Gastroesophageal sphincter (tissue), 4 donors: ENCODE measurements around the gene IL33. TPM values are rescaled to one million over a fixed set of nuclear protein-coding genes. Genes with fewer than 3 reads are reported as not detected.

ENCODE experiments used
- ATAC-seq: fragments of 150-250 bp; one replicate; pipeline ENCODE4 v1.9.1; 2016; ENCODE audit warnings: mild to moderate bottlenecking, moderate library complexity
- H3K27ac ChIP-seq, 4 donors: fragments of 200-600 bp; sonication (generic) in 3 of 4; 1 replicate in 3 of 4; 2 replicates in 1 of 4; pipeline ENCODE4 v1.5.1; 2016 to 2019
- H3K27me3 ChIP-seq: fragments of 200-600 bp; sonication (generic); one replicate; pipeline ENCODE4 v1.5.1; 2019
- H3K36me3 ChIP-seq, 2 donors: fragments of 200-600 bp; sonication (generic); one replicate each; pipeline ENCODE4 v1.5.1; 2019; ENCODE audit warnings: control low read depth in 1 of 2
- H3K4me1 ChIP-seq, 3 donors: fragments of 200-600 bp; sonication (generic); 1 replicate in 2 of 3; 2 replicates in 1 of 3; pipeline ENCODE4 v1.5.1; 2016 to 2019; ENCODE audit warnings: control low read depth in 2 of 3
- H3K4me3 ChIP-seq, 2 donors: fragments of 200-600 bp; sonication (generic); one replicate each; pipeline ENCODE4 v1.5.1; 2019; ENCODE audit warnings: mild to moderate bottlenecking in 1 of 2, moderate library complexity in 1 of 2
- H3K9me3 ChIP-seq, 3 donors: fragments of 200-600 bp; sonication (generic); one replicate each; pipeline ENCODE4 v1.5.1; 2017 to 2019; ENCODE audit warnings: control low read depth in 2 of 3
- EP300 ChIP-seq: sonication (generic); formaldehyde crosslinking; IDR thresholded peaks from one replicate; pipeline ENCODE4 v1.6.1; 2017; ENCODE audit warnings: antibody characterized with exemption, mild to moderate bottlenecking
- POLR2A ChIP-seq, 2 donors: fragments of 450-650 bp; IDR thresholded peaks; one replicate each; pipeline ENCODE4 v1.6.1; 2017; ENCODE audit warnings: antibody characterized with exemption in 2 of 2, mild to moderate bottlenecking in 2 of 2, moderate library complexity in 1 of 2
- POLR2AphosphoS5 ChIP-seq: sonication (generic); formaldehyde crosslinking; IDR thresholded peaks from one replicate; pipeline ENCODE4 v1.6.1; 2017; ENCODE audit warnings: antibody characterized with exemption
- WGBS, 2 donors: methylation state at CpG; one replicate each; pipeline ENCODE4 v1.1.5; 2018; ENCODE audit warnings: low coverage in 1 of 2; 5-methylcytosine and 5-hydroxymethylcytosine counted together
- total RNA-seq, 4 donors: library from RNA; depleted of rRNA; stranded (reverse); fragments of >200 nt; gene quantifications; one replicate each; pipeline ENCODE4 v1.1.0, GENCODE V29; 2016
- TF ChIP-seq, protein P1 (sequence below), 4 experiments: fragments of 200-600 bp in 2 of 4; fragments of 450-650 bp in 2 of 4; sonication (generic) in 1 of 4; IDR thresholded peaks; one replicate each; pipeline ENCODE4 v1.5.1; 2017 to 2019; ENCODE audit warnings: antibody characterized with exemption in 4 of 4, mild to moderate bottlenecking in 2 of 4, moderate library complexity in 2 of 4

Gene IL33
- total RNA-seq, 4 donors from 2014 or later = 43.6 to 145 (median 77.8) TPM

DNA sequence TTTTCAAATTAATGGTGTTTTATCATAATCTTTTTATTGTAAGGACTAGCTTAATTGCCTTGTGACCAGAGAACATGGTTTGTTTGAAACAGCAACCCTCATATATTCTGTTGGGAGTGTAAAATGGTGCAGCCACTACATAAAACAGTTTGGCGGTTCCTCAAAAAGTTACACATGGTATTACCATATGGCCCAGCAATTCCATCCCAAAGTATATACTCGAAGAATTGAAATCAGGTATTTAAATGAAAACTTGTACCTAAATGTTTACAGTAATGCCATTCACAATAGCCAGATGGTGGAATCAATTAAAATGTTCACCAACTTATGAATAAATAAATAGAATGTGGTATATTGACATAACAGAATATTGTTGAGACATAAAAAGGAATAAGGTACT, 14.8 kb upstream of the IL33 start:
- Histone ChIP-seq H3K27me3 (no peaks in the 10 kb centered on the region), H3K9me3 (no peaks in the 10 kb centered on the region), H3K27ac (no peak overlapping the region), H3K36me3 (no peaks in the 10 kb centered on the region), H3K4me1 (peaks cover 0 to 9% (median 0%) of the 10 kb centered on the region in 3 donors), H3K4me3 (no peak overlapping the region)
- no peak for ATAC-seq
- WGBS, 2 donors = 84 to 88% methylated on average over 2 of the region's 2 CpGs
- TF ChIP-seq POLR2AphosphoS5 (no peak), POLR2A (IDR thresholded peaks at IDR 0.05) (no peak), EP300 (no peak)
- TF ChIP-seq, protein P1, sequence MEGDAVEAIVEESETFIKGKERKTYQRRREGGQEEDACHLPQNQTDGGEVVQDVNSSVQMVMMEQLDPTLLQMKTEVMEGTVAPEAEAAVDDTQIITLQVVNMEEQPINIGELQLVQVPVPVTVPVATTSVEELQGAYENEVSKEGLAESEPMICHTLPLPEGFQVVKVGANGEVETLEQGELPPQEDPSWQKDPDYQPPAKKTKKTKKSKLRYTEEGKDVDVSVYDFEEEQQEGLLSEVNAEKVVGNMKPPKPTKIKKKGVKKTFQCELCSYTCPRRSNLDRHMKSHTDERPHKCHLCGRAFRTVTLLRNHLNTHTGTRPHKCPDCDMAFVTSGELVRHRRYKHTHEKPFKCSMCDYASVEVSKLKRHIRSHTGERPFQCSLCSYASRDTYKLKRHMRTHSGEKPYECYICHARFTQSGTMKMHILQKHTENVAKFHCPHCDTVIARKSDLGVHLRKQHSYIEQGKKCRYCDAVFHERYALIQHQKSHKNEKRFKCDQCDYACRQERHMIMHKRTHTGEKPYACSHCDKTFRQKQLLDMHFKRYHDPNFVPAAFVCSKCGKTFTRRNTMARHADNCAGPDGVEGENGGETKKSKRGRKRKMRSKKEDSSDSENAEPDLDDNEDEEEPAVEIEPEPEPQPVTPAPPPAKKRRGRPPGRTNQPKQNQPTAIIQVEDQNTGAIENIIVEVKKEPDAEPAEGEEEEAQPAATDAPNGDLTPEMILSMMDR (IDR thresholded peaks at IDR 0.05) = no peak

DNA sequence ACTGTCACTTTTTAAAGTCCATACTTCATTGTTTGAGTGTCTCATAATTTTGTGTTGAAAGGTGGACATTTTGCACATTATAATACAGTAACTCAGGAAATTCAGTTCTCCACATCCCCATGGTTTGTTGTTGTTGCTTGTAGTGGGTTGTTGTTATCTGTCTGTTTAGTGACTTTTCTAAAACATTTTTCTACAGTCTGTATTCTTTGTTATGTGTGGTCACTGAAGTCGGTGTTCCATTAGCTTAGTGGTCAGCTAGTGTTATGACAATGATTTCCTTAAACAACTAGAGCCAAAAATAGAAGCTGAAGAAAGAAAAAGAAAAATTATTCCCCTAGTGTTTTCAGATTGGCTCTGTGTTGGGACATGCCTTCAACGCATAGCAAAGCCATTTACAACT, 5.6 kb upstream of the IL33 start:
- Histone ChIP-seq H3K36me3 (no peaks in the 10 kb centered on the region), H3K9me3 (peaks cover 0 to 29% (median 2%) of the 10 kb centered on the region in 3 donors), H3K4me1 (peaks cover 0 to 8% (median 2%) of the 10 kb centered on the region in 3 donors), H3K27me3 (no peaks in the 10 kb centered on the region), H3K4me3 (no peak overlapping the region), H3K27ac (no peak overlapping the region)
- TF ChIP-seq POLR2A (IDR thresholded peaks at IDR 0.05) (no peak), POLR2AphosphoS5 (no peak), EP300 (no peak)
- TF ChIP-seq, protein P1 (IDR thresholded peaks at IDR 0.05) = no peak
- 74 to 85% methylated on average over 2 of the region's 2 CpGs for WGBS, 2 donors
- ATAC-seq = no peak

DNA sequence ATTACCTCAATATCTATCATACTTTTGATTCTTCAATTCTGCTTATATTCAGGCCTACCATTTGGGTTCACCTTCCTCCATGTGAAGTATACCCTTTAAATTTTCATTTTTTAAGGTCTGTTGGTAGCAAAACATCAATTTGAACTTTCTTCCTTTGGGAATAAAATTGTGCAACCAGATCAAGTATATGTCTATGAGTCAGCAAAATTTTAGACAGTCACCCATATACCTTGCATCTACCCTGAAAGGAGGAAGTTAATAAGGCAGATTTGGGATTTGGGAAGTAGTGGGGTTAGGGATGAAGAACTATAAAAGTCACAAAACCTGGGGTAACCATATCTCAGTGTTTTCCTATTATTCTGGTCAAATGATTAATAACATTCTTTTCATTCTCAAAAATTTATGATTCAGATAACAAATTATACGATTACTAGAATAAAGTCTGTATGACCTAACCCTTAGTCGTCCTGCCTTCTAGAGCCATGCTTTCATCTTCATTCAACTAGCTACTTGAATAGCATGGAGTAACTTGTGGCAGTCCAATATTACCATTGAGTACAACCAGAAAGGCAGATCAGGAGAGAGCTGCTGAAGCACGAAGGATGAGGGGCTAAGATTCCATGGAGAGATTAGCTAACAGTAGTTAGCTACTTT, 2.8 kb upstream of the IL33 start:
- WGBS, 2 donors = 67 to 75% methylated on average over 3 of the region's 3 CpGs
- no peak for ATAC-seq
- H3K36me3 ChIP-seq = no peaks in the 10 kb centered on the region
- H3K27ac ChIP-seq = no peak overlapping the region
- TF ChIP-seq EP300 (no peak), POLR2A (IDR thresholded peaks at IDR 0.05) (no peak), POLR2AphosphoS5 (no peak)
- TF ChIP-seq, protein P1 (IDR thresholded peaks at IDR 0.05) = no peak
- peaks cover 0 to 26% (median 7%) of the 10 kb centered on the region in 3 donors for H3K4me1 ChIP-seq
- no peak overlapping the region for H3K4me3 ChIP-seq
- peaks cover 0 to 29% (median 2%) of the 10 kb centered on the region in 3 donors for H3K9me3 ChIP-seq
- H3K27me3 ChIP-seq = no peaks in the 10 kb centered on the region

DNA sequence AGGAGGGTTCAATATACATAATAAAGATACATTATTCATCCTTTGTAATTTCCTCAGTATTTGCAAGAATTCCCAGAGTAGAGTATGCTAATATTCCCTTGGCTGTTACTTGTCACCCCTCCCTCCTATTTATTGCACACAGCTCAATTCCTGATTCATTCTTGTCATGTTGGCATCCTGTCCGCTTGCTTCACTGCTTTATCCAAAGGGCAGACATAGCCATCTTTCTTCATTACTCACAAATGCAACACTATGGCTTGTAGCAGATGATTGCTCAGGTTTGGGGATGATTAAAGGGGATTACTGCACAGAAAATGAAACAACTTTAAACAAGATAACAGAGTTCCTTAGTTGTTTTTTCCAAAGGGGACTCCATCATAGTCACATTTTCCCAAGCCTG, 1.2 kb upstream of the IL33 start:
- peak; percentile 25 for ATAC-seq
- peak overlapping the region in 3 of 4 donors; percentile 71 to 85 (median 78) for H3K27ac ChIP-seq
- H3K4me1 ChIP-seq = peaks cover 5 to 34% (median 7%) of the 10 kb centered on the region in 3 donors

More for the DNA sequence above, 1.2 kb upstream of the IL33 start:
- Histone ChIP-seq H3K4me3 (no peak overlapping the region), H3K27me3 (no peaks in the 10 kb centered on the region), H3K36me3 (no peaks in the 10 kb centered on the region), H3K9me3 (peaks cover 0 to 16% (median under 1%) of the 10 kb centered on the region in 3 donors)
- TF ChIP-seq, protein P1 (IDR thresholded peaks at IDR 0.05) = no peak
- no peak for TF ChIP-seq POLR2A (IDR thresholded peaks at IDR 0.05)
- TF ChIP-seq EP300 = no peak
- TF ChIP-seq POLR2AphosphoS5 = no peak
- 27% methylated on average over 1 of the region's 1 CpG; no CpG with 5 or more reads in 1 of the 2 donors for WGBS, 2 donors
